ENCODE data around the gene SLC52A3.

The SLC52A3 gene

DNA sequence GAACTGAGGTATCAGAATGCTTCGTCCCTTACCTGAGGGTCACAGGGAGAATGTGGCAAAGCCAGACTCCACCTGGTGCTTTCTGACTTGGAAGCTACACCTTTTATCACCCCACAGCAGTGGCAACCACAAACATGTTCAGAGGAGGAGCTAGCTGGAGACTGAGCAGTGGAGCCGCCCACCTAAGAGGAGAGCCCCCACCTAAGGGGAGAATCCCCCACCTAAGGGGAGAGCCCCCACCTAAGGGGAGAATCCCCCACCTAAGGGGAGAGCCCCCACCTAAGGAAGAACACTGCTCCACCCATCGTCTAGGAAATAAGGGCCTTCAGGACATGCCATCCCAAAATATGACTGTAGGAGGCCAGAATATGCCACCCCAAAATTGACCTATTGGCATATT is 4.0 kb downstream of the SLC52A3 start:
- DNase-seq = no peak

- no peak for DNase-seq
Observed at GRCh38 chr20:761418-762381, 6.6 kb downstream of the SLC52A3 start.

- DNase-seq = peak; percentile 7
Observed at GRCh38 chr20:760751-761417, 7.4 kb downstream of the SLC52A3 start.

DNA sequence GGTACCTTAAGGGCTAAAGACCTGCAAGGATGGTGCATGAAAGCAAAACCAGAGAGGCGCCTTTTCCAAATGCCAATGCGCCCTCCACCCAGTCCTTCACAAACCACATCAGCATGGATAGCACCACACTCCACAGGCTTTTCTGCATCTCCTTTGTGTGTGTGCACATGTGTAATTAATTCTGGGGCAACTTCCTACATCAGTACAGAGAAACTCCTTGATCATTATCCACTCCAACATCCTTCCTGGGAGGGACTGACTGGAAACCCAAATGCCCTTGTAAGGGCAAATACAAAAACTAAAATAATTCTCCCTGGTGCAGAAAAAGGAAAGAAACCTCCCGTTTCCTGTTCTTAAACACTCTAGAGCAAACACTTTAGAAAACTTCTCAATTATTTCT is 10.8 kb downstream of the SLC52A3 start:
- no peak for DNase-seq

- DNase-seq = no peak
Observed at GRCh38 chr20:755941-756340, 12.4 kb downstream of the SLC52A3 start.

DNA sequence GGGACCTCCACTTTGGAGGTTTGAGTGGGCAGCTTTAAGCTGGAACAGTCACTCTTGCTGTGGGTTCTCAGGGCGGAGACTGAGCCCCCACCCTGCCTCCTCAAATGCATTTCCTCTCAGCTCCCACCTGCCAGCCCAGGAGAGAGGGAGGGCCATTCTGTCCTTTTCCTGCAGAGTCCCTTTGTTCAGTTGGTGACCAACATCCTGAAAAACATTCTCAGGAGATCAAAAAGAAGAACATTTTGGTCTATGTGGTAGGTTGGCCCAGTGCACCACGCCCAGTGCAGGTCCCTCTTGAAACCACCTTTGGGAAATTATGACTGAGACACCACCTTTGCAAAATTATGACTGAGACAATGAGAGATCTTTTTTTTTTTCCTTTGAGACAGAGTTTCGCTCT is 13.4 kb downstream of the SLC52A3 start:
- DNase-seq = no peak

GRCh38 chr20:753897-754635 is 14.2 kb downstream of the SLC52A3 start:
- DNase-seq = no peak

DNA sequence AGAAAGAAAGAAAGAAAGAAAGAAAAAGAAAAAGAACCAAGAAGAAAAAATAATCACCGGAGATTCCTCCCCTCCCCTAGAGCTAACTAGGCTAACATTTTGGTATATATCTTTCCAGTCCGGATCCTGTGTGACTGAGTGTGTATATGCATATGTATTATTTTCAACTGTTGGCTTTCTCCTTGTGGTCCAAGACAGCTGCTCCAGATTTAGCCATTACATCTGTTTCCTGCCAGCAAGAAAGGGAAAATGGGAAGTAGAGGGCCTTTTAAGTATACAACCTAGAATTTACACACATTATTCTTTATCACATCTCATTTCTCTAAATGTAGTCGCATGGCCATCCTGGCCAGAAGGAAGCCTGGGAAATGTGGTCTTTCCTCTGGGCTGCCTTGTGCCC is 15.2 kb downstream of the SLC52A3 start:
- no peak for DNase-seq

GRCh38 chr20:752291-752690 is 16.0 kb downstream of the SLC52A3 start:
- no peak for DNase-seq

- no peak for DNase-seq
Observed at GRCh38 chr20:751761-752160, 16.5 kb downstream of the SLC52A3 start.

DNA sequence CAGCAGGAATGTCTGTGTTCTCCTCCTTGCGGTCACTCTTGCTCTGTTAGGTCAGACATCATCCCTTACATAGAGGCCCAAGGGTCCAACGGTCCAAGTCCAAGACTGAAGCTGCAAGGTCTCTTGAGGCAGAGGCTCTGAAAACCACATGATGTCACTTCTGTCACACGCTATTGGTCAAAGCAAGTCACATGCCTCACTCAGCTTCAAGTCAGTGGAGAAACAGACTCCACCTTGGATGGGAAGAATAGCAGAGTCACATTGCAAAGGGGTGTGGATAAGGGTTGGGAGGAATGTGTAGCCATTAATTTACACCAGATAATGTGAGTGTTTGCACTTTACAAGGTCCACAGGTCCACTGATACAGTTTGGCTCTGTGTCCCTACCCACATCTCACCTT is 17.5 kb downstream of the SLC52A3 start:
- no peak for DNase-seq

DNA sequence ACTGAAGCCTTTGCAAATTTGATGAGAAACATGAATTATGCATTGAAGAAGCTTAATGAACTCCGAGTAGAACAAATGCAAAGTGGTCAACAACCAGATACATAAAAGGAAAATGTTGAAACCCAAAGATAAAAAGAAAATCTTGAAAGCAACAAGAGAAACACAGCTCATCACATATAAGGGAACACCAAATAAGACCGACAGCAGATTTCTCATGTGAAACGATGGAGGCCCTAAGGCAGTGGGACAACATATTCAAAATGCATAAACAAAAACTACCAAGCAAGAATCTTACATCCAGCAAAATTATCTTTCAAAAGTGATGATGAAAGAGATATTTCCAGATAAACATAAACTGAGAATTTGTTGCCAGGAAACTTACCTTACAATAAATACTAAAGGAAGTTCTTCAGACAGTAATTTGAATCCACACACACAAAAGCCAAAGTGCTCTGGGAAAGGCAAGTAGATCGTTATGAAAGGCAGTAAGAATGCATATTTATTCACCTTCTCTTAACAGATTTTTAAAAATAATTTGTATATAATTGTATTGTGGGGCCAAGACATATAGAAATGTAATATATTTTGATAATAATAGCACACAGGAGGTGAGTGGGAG is 22.5 kb downstream of the SLC52A3 start:
- no peak for DNase-seq

DNA sequence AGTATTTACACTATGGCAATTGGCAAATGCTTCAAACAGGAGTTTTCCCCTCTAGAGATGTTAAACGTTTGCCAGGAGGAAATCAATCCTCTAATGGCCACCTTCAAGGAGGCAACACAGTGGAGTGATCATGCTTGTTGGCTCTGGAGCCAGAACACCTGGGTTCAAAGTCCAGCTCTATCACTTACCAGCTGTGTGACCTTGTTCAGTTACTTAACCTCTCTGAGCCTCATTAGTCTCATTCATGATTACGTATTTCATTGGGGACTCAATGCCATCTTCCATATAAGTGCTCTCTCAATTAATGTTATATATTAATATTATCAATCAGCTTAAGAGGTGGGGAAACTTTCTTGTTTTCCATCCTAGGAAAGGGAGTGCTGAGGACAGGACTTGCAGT is 26.1 kb downstream of the SLC52A3 start:
- DNase-seq = no peak

- no peak for DNase-seq
Observed at GRCh38 chr20:741620-742019, 26.7 kb downstream of the SLC52A3 start.

DNA sequence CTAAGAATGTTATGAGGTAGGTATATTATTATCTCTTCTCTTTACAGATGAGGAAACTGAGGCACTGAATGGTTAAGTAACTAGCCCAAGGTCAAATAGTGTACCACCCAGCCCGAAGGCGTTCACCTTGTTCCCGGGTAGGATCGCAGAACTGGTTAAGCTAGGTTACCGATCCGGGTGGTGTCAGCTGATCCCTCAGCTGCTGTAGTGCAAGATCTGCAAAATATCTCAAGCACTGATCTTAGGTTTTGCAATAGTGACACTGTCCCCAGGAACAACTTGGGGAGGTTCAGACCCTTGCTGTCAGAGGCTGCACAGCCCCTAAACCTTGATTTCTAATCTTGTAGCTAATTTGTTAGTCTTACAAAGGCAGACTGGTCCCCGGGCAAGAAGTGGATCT is 28.1 kb downstream of the SLC52A3 start:
- no peak for DNase-seq

- no peak for DNase-seq
Observed at GRCh38 chr20:739736-740135, 28.6 kb downstream of the SLC52A3 start.

DNA sequence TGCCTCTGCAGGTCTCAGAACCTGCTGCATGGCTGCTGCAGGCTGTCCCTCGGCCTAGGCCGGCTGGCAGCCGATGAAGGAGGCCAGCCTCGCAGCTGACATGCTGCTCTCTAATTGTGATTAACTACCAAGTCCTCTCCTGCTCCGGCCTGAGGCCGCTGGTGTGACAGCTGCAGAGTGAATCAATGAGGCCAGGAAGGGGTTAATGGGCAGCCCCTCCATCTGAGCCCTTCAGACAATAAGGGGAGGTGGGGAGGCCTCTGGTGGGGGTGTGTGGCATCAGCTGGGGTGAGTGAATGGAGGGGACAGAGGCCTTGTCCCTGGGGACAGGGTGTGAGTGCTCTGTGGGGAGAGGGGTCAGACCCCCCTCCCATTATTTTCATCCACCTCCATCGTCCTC is 34.4 kb downstream of the SLC52A3 start:
- no peak for DNase-seq

DNA sequence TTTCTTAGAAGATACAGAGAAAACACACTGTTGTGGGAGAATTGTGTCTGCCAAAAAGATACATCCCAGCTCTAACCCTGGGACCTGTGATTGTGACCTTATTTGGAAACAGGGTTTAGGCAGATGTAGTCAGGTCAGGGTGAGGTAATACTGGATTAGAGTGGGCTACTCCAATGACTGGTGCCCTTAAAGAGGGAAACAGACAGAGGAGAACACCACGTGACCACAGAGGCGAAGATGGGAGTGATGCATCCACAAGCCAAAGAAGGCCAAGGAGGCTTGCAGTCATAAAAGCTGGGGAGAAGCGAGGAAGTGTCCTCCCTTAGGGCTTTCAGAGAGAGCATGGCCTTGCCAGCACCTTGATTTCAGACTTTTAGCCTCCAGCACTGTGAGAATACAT is 35.6 kb downstream of the SLC52A3 start:
- DNase-seq = no peak

- DNase-seq = no peak
Observed at GRCh38 chr20:731891-732560, 36.3 kb downstream of the SLC52A3 start.

DNA sequence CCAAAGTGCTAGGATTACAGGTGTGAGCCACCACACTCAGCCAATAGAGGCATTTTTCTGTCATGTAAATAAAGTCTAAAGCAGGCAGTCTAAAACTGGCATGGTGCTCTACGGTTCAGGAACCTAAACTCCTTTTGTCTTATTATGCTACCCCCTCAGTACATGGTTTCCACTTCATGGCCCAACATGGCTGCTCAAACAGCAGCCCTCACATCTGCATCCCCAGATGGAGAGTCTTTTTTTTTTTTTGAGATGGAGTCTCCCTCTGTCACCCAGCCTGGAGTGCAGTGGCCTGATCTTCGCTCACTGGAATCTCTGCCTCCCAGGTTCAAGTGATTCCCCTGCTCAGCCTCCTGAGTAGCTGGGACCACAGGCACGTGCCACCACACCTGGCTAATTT is 38.3 kb downstream of the SLC52A3 start:
- DNase-seq = no peak

DNA sequence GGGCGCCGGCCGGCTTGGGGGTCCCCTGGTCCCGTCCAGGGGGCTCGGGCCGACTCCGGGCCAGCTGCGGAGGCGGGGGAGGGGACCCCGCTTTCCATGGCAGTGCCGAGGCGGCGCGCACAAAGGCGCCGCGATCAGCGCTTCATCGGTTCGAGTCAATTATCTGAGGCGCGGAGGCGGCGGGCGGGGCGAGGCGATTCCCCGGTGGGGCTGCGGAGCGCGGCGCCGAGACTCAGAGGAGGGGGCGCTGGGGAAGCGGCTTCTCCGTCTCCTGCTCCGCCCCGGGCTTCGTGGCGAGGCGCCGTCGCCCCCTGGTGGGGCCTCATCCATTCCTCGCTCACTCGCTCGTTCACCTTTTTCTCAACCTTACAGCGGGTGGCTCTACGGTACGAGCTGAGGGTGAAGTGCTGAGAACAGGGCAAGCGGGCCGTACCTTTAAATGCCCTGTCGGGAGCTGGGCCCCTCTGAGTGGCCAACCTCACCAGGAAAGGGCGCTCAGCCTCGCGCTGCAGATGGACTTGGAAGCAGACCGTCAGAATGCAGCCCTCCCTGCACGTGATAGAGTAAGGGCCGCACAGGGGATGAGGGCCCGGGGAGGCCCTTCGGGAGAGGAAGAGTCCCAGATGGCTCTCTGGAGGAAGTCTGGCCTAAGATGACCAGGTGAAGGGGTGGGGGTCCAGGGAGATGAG is 39.9 kb downstream of the SLC52A3 start:
- peak; percentile 48 for DNase-seq

- no peak for DNase-seq
Observed at GRCh38 chr20:726160-726559, 42.1 kb downstream of the SLC52A3 start.

Data from activated T-cell treated with anti-CD3 and anti-CD28 coated beads for 4 hours (primary cell).